ENCODE results near the gene MAP3K10. TPM values are rescaled to one million over a fixed set of nuclear protein-coding genes. Genes with fewer than 3 reads are reported as not detected.
A peak's percentile ranks its signal among the peaks of the same experiment; 100 is the strongest.

The MAP3K10 gene
- total RNA-seq, 2 donors from 2014 or later = 15.8 to 25.7 TPM

DNA sequence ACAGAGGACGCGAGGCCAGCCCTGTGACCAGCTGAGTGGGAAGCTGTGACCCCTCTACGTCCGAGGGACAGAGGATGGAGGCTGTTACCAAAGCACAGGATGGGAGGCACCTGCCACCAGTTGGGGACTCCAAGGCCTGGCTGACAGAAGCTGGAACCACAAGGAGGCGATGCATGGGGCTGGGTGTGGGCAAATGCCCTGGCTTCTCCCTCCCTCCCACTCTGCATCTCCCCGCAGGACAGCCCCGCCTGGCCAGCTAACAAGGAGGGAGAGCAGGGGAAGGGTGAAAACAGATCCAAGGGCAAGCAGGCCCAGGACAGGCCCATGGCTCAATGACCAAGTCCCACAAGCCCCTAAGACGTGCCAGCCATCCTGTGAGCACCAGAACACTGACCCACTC is 65.3 kb downstream of the MAP3K10 start:
- Histone ChIP-seq H3K27ac (peak overlapping the region in 1 of 4 donors; percentile 16), H3K27me3 (no peaks in the 10 kb centered on the region), H3K4me1 (peaks cover 33% of the 10 kb centered on the region), H3K4me3 (no peak overlapping the region), H3K36me3 (replicated peaks in 1 of 2; ENCODE audit: insufficient read depth in 1 of 2, low read depth in 2 of 2) (peaks cover 3 to 6% of the 10 kb centered on the region in 2 donors), H3K9me3 (no peaks in the 10 kb centered on the region)
- 94 to 96% methylated on average over 3 to 8 of the region's 8 CpGs for WGBS, 2 donors
- no peak for ATAC-seq
- TF ChIP-seq POLR2A (IDR thresholded peaks at IDR 0.05) (no peak), CTCF (IDR thresholded peaks at IDR 0.05) (no peak)
- DNase-seq = no peak
- intact Hi-C loops (cut with DNase I) = no loop called here

DNA sequence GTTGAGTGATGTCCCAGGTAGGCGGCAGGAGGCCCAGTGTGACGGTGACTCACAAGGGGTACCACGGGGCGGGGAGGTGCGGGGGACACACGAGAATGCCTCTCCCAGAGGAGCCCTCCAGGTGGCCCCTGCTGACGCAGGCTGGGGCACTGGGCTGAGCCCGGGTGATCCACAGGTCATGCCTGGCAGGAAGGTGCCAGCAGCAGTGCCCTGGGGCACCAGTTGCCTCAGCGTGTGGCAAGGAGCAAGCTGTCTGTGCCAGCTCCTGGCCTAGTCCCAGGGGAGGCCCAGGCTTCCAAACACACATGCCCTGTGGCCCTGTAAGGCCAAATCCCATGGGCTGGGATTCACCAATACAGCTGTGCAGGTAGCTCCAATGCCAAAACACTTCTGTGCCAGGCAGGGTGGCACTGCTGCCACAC is 65.9 kb downstream of the MAP3K10 start:
- TF ChIP-seq CTCF (IDR thresholded peaks at IDR 0.05) (no peak), POLR2A (IDR thresholded peaks at IDR 0.05) (no peak)
- H3K4me3 ChIP-seq = no peak overlapping the region
- H3K36me3 ChIP-seq (replicated peaks in 1 of 2; ENCODE audit: insufficient read depth in 1 of 2, low read depth in 2 of 2) = peaks cover 3 to 6% of the 10 kb centered on the region in 2 donors
- ATAC-seq = peak; percentile 59
- peak; percentile 27 to 75 (median 48) for DNase-seq
- peaks cover 28% of the 10 kb centered on the region for H3K4me1 ChIP-seq
- peak overlapping the region in 2 of 4 donors; percentile 16 to 33 for H3K27ac ChIP-seq
- no peaks in the 10 kb centered on the region for H3K9me3 ChIP-seq
- WGBS, 2 donors = 75 to 83% methylated on average over 5 to 9 of the region's 9 CpGs
- intact Hi-C loops (cut with DNase I) = no loop called here
- H3K27me3 ChIP-seq = no peaks in the 10 kb centered on the region

DNA sequence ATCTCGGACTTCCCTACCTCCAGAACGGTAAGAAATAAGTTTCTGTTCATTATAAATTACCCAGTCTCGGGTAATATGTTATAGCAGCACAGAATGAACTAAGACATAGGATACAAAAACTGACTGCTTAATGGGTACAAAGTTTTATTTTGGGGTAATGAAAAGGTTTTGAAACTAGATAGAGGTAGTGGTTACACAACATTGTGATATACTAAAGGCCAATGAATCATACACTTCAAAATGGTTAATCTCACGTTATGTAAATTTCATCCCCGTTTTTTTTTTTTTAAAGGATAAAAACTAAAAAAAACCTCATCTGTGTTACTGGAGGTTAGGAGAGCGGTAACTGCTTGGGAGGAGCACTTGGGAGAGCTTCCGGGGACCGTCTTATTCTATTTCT is 70.4 kb downstream of the MAP3K10 start:
- DNase-seq = no peak
- H3K9me3 ChIP-seq = no peaks in the 10 kb centered on the region
- 79 to 85% methylated on average over 8 of the region's 8 CpGs for WGBS, 2 donors
- ATAC-seq = no peak
- no peaks in the 10 kb centered on the region for H3K36me3 ChIP-seq (replicated peaks in 1 of 2; ENCODE audit: insufficient read depth in 1 of 2, low read depth in 2 of 2)
- H3K27me3 ChIP-seq = no peaks in the 10 kb centered on the region
- TF ChIP-seq CTCF (IDR thresholded peaks at IDR 0.05) = no peak
- TF ChIP-seq POLR2A (IDR thresholded peaks at IDR 0.05) = no peak
- H3K4me1 ChIP-seq = peaks cover 19% of the 10 kb centered on the region
- intact Hi-C loops (cut with DNase I) = no loop called here
- H3K4me3 ChIP-seq = no peak overlapping the region
- H3K27ac ChIP-seq = no peak overlapping the region

DNA sequence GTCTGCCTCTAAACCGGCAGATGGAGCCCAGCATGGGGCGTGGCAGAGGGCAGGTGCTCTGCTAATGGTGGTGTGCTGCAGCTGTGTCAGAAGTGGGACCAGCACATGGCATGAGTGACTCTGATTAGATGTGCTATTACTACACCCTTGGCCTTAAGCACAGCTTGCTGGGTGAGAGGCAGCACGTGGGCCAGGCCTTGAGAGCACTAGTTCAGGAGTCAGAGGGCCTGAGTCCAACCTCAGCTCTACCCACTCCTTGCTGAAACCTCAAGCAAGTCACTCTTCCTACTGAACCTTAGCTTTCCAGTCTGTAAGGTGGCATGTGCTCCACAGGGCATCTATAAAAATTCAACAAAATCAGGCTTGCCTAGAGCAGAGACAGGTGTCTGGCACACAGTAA is 71.2 kb downstream of the MAP3K10 start:
- 86 to 91% methylated on average over 3 of the region's 3 CpGs for WGBS, 2 donors
- peaks cover 20% of the 10 kb centered on the region for H3K4me1 ChIP-seq
- H3K27ac ChIP-seq = no peak overlapping the region
- H3K36me3 ChIP-seq (replicated peaks in 1 of 2; ENCODE audit: insufficient read depth in 1 of 2, low read depth in 2 of 2) = no peaks in the 10 kb centered on the region
- no peaks in the 10 kb centered on the region for H3K9me3 ChIP-seq
- H3K27me3 ChIP-seq = no peaks in the 10 kb centered on the region
- TF ChIP-seq CTCF (IDR thresholded peaks at IDR 0.05) (no peak), POLR2A (IDR thresholded peaks at IDR 0.05) (no peak)
- intact Hi-C loops (cut with DNase I) = no loop called here
- no peak for ATAC-seq
- no peak for DNase-seq
- H3K4me3 ChIP-seq = no peak overlapping the region

All from body of pancreas (tissue), 4 donors.